ENCODE measurements around the gene SPEF1.
A peak's percentile ranks its signal among the peaks of the same experiment; 100 is the strongest.

GRCh38 chr20:3796477-3797225 is 15.4 kb upstream of the SPEF1 start:
- TF ChIP-seq MAFF (IDR thresholded peaks at IDR 0.05; ENCODE audit: low read depth, low read length) (no peak), ELK4 (CRISPR knock-in tag; IDR thresholded peaks at IDR 0.05; ENCODE audit: borderline replicate concordance) (no peak), PATZ1 (CRISPR knock-in tag; IDR thresholded peaks at IDR 0.05) (no peak), ZNF280D (CRISPR knock-in tag; IDR thresholded peaks at IDR 0.05) (peak; percentile 51; the same call in 1 of the 2 replicates), ELF4 (CRISPR knock-in tag; IDR thresholded peaks at IDR 0.05; ENCODE audit: borderline replicate concordance) (no peak), ZNF44 (CRISPR knock-in tag; IDR thresholded peaks at IDR 0.05) (no peak)
